ENCODE measurements around the gene SLC9A5. TPM values are rescaled to one million over a fixed set of nuclear protein-coding genes. Genes with fewer than 3 reads are reported as not detected.
A peak's percentile ranks its signal among the peaks of the same experiment; 100 is the strongest.

Gene SLC9A5
- total RNA-seq, 1 donor from 2014 or later, result 2.5 TPM

- no peak for ATAC-seq (ENCODE audit: low read depth)
These were observed 12.8 kb upstream of the SLC9A5 start for GRCh38 chr16:67235816-67236562.

GRCh38 chr16:67236563-67237395, 12.0 kb upstream of the SLC9A5 start:
- intact Hi-C loops (cut with micrococcal nuclease), result no loop called here
- no peak for TF ChIP-seq CTCF (IDR thresholded peaks at IDR 0.05)
- H3K36me3 Mint-ChIP-seq (ENCODE audit: low read depth), result peaks cover 44% of the 10 kb centered on the region
- ATAC-seq (ENCODE audit: low read depth) (peak; percentile 85), DNase-seq (peak; percentile 34)
- H3K9me3 Mint-ChIP-seq, result no peaks in the 10 kb centered on the region
- H3K27me3 Mint-ChIP-seq, result no peaks in the 10 kb centered on the region
- H3K4me1 Mint-ChIP-seq, result no peaks in the 10 kb centered on the region
- H3K4me3 Mint-ChIP-seq, result no peak overlapping the region
- CTCF ChIA-PET, result no interaction called here
- POLR2A ChIA-PET, result interaction anchor here (0.6 to 4.3 kb wide), 2 partner anchors 9 to 195 kb away, joined by 8 to 25 read pairs; partner anchors contain the start of gene TMEM208
- H3K27ac Mint-ChIP-seq, result no peak overlapping the region

More at GRCh38 chr16:67235816-67236562, 12.8 kb upstream of the SLC9A5 start:
- intact Hi-C loops (cut with micrococcal nuclease), result no loop called here
- ChIA-PET CTCF (no interaction called here), POLR2A (interaction anchor here (0.7 to 4.3 kb wide), 3 partner anchors 8 to 9 kb away, joined by 3 to 25 read pairs (median 5); partner anchors contain the start of gene TMEM208)
- Mint-ChIP-seq H3K27me3 (no peaks in the 10 kb centered on the region), H3K9me3 (no peaks in the 10 kb centered on the region), H3K4me1 (no peaks in the 10 kb centered on the region), H3K4me3 (no peak overlapping the region), H3K36me3 (ENCODE audit: low read depth) (peaks cover 50% of the 10 kb centered on the region), H3K27ac (no peak overlapping the region)
- no peak for DNase-seq
- TF ChIP-seq CTCF (IDR thresholded peaks at IDR 0.05), result no peak

GRCh38 chr16:67237396-67238277, 11.1 kb upstream of the SLC9A5 start:
- POLR2A ChIA-PET, result interaction anchor here (0.6 to 4.3 kb wide), 2 partner anchors 10 to 194 kb away, joined by 8 to 25 read pairs; partner anchors contain the start of gene TMEM208
- CTCF ChIA-PET, result no interaction called here
- Mint-ChIP-seq H3K4me3 (no peak overlapping the region), H3K27ac (no peak overlapping the region), H3K27me3 (no peaks in the 10 kb centered on the region), H3K36me3 (ENCODE audit: low read depth) (peaks cover 42% of the 10 kb centered on the region), H3K4me1 (no peaks in the 10 kb centered on the region), H3K9me3 (no peaks in the 10 kb centered on the region)
- intact Hi-C loops (cut with micrococcal nuclease), result no loop called here
- ATAC-seq (ENCODE audit: low read depth) (no peak), DNase-seq (no peak)
- TF ChIP-seq CTCF (IDR thresholded peaks at IDR 0.05), result no peak

GRCh38 chr16:67238278-67238575, 10.6 kb upstream of the SLC9A5 start:
- no peak for DNase-seq
- TF ChIP-seq CTCF (IDR thresholded peaks at IDR 0.05), result no peak
- H3K9me3 Mint-ChIP-seq, result no peaks in the 10 kb centered on the region
- no peak overlapping the region for H3K27ac Mint-ChIP-seq
- no peaks in the 10 kb centered on the region for H3K4me1 Mint-ChIP-seq
- ChIA-PET CTCF (no interaction called here), POLR2A (interaction anchor here (4.3 kb wide), 1 partner anchor 10 kb away, joined by 25 read pairs; the partner anchor contains the start of gene TMEM208)
- no peaks in the 10 kb centered on the region for H3K27me3 Mint-ChIP-seq
- intact Hi-C loops (cut with micrococcal nuclease), result no loop called here
- no peak for ATAC-seq (ENCODE audit: low read depth)
- no peak overlapping the region for H3K4me3 Mint-ChIP-seq
- peaks cover 40% of the 10 kb centered on the region for H3K36me3 Mint-ChIP-seq (ENCODE audit: low read depth)
